Brain microvascular endothelial cell (primary cell): ENCODE measurements around the gene ERICH6.

ENCODE experiments used
- DNase-seq: peaks from one replicate; pipeline ENCODE4 v3.0.0-alpha.2; 2020
- H3K27ac ChIP-seq: fragments of 250-450 bp; sonication (Bioruptor Pico); 2 replicates; pipeline ENCODE4 v1.5.1; 2020; ENCODE audit warnings: mild to moderate bottlenecking, moderate library complexity
- H3K27me3 ChIP-seq: fragments of 250-450 bp; sonication (Bioruptor Pico); replicated peaks from 2 replicates; pipeline ENCODE4 v1.5.1; 2020; ENCODE audit warnings: mild to moderate bottlenecking
- H3K36me3 ChIP-seq: fragments of 250-450 bp; sonication (Bioruptor Pico); replicated peaks from 2 replicates; pipeline ENCODE4 v1.5.1; 2020; ENCODE audit warnings: mild to moderate bottlenecking
- H3K4me3 ChIP-seq: 2 replicates; pipeline ENCODE4 v1.5.1; 2011; ENCODE audit warnings: low read depth, mild to moderate bottlenecking, control low read depth, low read length, moderate library complexity
- in situ Hi-C: cut with HindIII; loops from 2 replicates; pipeline ENCODE4 v1.10.0; 2017; ENCODE audit warnings: low sequenced_read_pairs, low pct_ligation_motif_present
- TF ChIP-seq, protein P1 (sequence below): IDR thresholded peaks from 2 replicates; pipeline ENCODE4 v1.5.1; 2011; ENCODE audit warnings: low read depth, mild to moderate bottlenecking, moderate library complexity, low read length, control low read depth, inconsistent platforms; ENCODE audit errors: missing control alignments

Gene ERICH6

DNA sequence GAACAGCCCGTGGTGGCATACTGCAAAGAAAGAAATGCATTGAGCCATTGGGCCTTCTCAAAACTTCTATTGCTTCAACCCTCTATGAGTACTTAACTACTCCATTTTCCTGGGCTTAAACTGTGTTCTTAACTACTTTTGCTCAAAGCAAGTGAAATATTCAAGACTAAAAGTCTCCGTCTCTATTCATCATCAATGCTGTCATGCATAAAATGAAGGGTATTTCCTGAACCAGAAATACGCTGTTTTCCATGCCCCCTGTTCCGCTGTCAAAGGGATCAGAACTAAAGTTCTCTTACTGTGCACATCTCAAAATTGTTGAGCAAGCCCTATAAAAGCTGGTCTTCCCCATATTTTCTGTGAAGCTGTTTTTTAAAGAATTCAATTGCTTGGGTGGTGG, 39.0 kb upstream of the ERICH6 start:
- in situ Hi-C loops, result no loop called here
- Histone ChIP-seq H3K27ac (no peak overlapping the region), H3K27me3 (no peaks in the 10 kb centered on the region), H3K4me3 (no peak overlapping the region), H3K36me3 (peaks cover 3% of the 10 kb centered on the region)
- DNase-seq, result no peak
- TF ChIP-seq, protein P1, sequence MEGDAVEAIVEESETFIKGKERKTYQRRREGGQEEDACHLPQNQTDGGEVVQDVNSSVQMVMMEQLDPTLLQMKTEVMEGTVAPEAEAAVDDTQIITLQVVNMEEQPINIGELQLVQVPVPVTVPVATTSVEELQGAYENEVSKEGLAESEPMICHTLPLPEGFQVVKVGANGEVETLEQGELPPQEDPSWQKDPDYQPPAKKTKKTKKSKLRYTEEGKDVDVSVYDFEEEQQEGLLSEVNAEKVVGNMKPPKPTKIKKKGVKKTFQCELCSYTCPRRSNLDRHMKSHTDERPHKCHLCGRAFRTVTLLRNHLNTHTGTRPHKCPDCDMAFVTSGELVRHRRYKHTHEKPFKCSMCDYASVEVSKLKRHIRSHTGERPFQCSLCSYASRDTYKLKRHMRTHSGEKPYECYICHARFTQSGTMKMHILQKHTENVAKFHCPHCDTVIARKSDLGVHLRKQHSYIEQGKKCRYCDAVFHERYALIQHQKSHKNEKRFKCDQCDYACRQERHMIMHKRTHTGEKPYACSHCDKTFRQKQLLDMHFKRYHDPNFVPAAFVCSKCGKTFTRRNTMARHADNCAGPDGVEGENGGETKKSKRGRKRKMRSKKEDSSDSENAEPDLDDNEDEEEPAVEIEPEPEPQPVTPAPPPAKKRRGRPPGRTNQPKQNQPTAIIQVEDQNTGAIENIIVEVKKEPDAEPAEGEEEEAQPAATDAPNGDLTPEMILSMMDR, result no peak

GRCh38 chr3:150742141-150742523, 38.4 kb upstream of the ERICH6 start:
- TF ChIP-seq, protein P1, result no peak
- Histone ChIP-seq H3K4me3 (no peak overlapping the region), H3K27me3 (no peaks in the 10 kb centered on the region), H3K27ac (no peak overlapping the region), H3K36me3 (peaks cover 3% of the 10 kb centered on the region)
- DNase-seq, result no peak
- in situ Hi-C loops, result no loop called here

DNA sequence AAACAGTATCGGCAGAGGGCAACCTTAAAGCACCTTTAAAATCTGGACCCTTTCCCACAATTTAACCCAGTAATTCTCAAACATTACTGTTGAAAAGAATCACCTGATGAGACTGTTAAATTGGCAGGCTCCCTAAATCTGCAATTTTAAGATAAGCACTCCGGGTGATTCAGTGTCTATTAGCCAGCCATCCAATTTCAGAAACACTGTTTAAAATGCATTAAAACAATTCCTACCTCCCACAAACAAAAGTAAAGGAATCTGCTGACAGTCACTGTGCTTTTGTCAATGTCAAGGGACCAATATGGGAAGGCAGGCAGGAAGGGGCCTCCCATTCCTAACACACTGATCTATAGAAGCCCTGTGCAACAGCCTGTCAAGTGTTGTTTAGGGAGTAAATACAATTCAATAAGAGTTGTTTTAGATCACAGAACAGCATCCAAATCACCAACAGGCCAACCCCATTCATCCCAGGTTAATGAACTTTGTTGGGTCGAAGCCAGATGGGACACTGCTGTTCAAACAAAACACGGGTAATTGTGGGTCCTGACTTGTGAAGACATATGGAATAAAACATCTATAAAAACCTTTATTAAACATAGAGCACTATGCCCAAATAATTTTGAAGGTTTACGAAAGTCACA, 37.9 kb upstream of the ERICH6 start:
- no peak for DNase-seq
- in situ Hi-C loops, result no loop called here
- H3K27ac ChIP-seq, result no peak overlapping the region
- no peak overlapping the region for H3K4me3 ChIP-seq
- H3K36me3 ChIP-seq, result peaks cover 3% of the 10 kb centered on the region
- TF ChIP-seq, protein P1, result no peak
- no peaks in the 10 kb centered on the region for H3K27me3 ChIP-seq

GRCh38 chr3:150740733-150741496, 37.2 kb upstream of the ERICH6 start:
- Histone ChIP-seq H3K4me3 (no peak overlapping the region), H3K27me3 (no peaks in the 10 kb centered on the region), H3K36me3 (peaks cover 3% of the 10 kb centered on the region), H3K27ac (no peak overlapping the region)
- no peak for DNase-seq
- TF ChIP-seq, protein P1, result no peak
- in situ Hi-C loops, result no loop called here

DNA sequence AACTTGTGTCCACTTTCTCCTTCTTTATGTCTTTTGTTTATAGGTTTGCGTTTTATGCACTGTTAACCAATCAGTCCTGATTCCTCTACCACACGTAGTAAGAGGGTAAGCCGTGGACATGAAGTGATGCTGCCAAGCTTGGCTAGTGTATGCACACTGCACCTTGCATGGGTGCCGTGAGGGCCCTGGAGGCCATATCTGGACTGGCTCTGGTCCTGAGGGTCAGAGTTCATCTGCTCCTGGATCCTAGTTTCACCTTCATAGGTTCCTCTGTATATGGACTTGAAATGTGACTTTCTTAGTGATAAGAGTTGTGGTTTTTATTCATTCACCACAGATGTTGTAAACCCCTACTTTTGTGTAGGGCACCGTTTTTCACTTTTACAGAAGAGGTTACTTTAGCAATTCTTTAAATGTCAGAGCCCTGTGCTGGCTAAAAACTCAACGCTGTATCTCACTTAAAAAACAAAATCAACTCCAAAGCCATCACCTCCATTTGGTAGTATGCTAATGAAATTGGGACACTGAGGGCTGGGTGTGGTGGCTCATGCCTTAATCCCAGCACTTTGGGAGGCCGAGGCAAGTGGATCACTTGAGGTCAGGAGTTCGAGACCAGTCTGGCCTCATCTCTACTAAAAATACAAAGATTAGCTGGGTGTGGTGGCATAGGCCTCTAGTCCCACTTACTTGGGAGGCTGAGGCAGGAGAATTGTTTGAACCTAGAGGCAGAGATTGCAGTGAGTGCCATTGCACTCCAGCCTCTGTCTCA, 36.3 kb upstream of the ERICH6 start:
- Histone ChIP-seq H3K36me3 (peaks cover 3% of the 10 kb centered on the region), H3K4me3 (no peak overlapping the region), H3K27me3 (no peaks in the 10 kb centered on the region), H3K27ac (no peak overlapping the region)
- TF ChIP-seq, protein P1, result no peak
- DNase-seq, result no peak
- in situ Hi-C loops, result no loop called here
